Epithelial cell of proximal tubule (primary cell): Measurements from ENCODE around the gene PSMF1. TPM values are rescaled to one million over a fixed set of nuclear protein-coding genes. Genes with fewer than 3 reads are reported as not detected.

Experiments
- DNase-seq: peaks from one replicate; pipeline ENCODE4 v3.0.0-alpha.2; 2011; ENCODE audit warnings: low read depth
- H3K4me3 ChIP-seq: 2 replicates; pipeline ENCODE4 v1.5.1; 2011; ENCODE audit warnings: low read depth, mild to moderate bottlenecking, low read length
- total RNA-seq: library from RNA; depleted of rRNA; stranded (reverse); fragments of >200 nt; gene quantifications from 2 replicates; pipeline ENCODE4 v1.2.3, GENCODE V29; 2015
- TF ChIP-seq, protein P1 (sequence below): conservative IDR thresholded peaks from 2 replicates; pipeline ENCODE4 v1.5.1; 2012; ENCODE audit warnings: low read depth, mild to moderate bottlenecking, low read length

Gene PSMF1, protein sequence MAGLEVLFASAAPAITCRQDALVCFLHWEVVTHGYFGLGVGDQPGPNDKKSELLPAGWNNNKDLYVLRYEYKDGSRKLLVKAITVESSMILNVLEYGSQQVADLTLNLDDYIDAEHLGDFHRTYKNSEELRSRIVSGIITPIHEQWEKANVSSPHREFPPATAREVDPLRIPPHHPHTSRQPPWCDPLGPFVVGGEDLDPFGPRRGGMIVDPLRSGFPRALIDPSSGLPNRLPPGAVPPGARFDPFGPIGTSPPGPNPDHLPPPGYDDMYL
- total RNA-seq: 156 and 171 TPM in 2 replicates

DNA sequence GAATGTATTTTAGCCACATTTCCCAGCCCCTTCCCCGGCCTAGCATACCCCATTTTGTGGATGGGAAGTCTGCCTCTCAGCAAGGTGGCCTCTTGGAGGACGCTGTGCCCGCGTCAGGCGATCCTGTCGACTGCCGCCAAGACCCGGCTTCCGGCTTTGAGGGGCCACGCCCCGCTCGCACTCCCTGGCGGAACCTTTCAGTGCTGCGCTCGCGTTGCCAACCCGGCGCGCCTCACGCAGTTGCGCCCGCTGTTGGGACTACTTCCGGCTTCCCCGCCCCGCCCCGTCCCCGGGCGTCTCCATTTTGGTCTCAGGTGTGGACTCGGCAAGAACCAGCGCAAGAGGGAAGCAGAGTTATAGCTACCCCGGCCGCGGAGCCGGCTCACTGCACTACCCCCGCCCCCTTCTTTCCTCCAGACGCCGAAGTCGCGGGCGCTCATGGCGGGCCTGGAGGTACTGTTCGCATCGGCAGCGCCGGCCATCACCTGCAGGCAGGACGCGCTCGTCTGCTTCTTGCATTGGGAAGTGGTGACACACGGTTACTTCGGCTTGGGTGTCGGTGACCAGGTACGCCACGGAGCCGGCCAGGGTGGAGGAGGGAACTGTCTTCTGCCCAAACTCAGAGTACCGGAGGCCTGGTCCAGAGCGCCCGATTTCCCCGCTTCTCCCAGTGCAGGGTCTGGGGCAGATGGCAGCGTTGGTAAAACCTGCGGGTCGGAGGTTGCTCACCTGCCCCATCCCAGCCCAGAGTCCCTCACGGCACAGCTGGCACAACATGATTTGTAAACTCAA is at the start of gene PSMF1:
Gene PSMF1, plus strand, starts transcription at position 267 of the 792 bp plus-strand sequence. Its CDS starts 172 bp downstream, at position 439.
- DNase-seq: peak; percentile 25
- TF ChIP-seq, protein P1, sequence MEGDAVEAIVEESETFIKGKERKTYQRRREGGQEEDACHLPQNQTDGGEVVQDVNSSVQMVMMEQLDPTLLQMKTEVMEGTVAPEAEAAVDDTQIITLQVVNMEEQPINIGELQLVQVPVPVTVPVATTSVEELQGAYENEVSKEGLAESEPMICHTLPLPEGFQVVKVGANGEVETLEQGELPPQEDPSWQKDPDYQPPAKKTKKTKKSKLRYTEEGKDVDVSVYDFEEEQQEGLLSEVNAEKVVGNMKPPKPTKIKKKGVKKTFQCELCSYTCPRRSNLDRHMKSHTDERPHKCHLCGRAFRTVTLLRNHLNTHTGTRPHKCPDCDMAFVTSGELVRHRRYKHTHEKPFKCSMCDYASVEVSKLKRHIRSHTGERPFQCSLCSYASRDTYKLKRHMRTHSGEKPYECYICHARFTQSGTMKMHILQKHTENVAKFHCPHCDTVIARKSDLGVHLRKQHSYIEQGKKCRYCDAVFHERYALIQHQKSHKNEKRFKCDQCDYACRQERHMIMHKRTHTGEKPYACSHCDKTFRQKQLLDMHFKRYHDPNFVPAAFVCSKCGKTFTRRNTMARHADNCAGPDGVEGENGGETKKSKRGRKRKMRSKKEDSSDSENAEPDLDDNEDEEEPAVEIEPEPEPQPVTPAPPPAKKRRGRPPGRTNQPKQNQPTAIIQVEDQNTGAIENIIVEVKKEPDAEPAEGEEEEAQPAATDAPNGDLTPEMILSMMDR: no peak
- H3K4me3 ChIP-seq: peak within 1 kb of the TSS; percentile 73

DNA sequence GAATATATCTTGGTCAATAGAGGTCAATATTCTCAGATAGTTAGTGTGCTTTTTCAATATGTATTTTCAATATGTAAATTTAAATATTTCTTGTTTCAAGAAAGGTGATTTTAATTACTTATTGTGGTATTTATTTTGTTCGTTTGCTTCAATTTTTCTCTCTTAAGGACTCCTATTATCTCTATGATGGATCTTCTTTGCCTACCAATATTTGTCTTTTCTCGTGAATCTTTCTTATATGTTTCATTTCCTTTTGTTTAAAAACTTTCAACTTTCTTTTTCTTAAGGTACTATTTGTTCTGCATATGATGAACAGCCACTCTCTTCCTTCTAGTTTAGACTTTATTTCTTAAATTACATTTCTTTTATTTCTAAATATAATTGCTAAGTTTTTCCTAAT is 46.1 kb upstream of the PSMF1 start:
- TF ChIP-seq, protein P1: no peak
- no peak for DNase-seq
- no peak overlapping the region for H3K4me3 ChIP-seq

DNA sequence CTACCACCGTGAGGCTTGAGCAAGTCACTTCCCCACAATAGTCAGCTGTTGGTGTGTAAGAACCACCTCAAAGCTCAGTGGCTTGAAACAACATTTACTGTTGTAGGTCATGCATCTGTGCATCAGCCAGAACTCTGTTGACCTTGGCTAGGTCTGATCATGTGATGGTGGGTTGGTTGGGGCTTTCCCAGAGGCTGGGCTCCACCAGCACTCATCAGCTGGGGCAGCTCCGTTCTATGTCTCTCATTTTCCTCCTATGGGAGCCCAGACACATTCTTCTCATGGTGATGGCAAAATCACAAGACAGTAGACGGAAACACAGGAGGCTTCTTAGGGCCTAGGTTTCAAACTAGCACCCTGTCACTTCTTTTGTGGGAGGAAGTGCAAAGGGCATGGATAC is 42.8 kb upstream of the PSMF1 start:
- TF ChIP-seq, protein P1: no peak
- no peak overlapping the region for H3K4me3 ChIP-seq
- peak; percentile 2 for DNase-seq

DNA sequence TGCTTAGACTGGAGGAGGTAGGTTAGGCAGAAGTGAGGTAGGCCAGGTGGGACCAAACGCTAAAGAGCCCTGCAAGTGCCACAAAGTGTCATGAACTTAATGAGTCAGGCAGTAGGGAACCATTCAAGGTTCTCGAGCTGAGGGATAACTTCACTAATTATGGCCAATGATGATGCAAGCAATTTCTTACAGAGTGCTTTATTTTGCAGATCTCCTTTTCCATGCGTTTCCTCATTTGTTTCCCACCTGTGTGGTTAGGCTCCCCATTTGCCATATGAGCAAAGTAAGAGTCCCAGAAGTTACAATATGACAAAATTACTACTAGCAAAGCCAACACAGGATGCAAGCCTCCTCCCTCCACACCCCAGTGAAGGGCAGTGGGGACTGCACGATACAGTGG is 36.5 kb upstream of the PSMF1 start:
- no peak overlapping the region for H3K4me3 ChIP-seq
- DNase-seq: no peak
- TF ChIP-seq, protein P1: no peak

DNA sequence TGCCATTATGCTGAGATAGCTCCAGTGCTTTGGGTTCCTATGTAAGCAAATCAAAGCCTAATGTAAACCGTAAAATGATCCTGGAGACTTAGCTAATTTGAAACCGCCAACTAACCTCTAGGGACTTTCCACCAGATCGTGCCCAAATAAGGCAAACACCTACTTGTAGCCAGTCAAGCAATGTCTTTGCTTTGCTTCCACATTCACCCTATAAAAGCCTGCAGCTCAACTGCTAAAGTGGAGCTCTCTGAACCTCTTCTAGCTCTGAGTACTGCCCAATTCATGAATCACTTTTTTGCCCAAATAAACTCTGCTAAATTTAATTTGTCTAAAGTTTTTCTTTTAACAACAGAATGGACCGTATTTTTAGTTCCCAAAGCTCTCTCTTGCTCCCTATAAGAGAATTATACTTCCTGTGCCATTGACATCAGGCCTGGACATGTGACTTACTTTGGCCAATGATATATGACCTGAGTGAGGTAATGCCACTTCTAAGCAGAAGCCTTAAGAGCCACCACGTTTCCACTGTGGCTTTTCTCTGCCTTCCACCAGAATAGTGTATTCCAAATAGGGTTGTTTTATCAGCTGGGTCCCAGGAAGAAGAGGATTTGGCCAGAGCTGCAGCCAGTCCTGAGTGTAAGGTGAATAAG is 34.8 kb upstream of the PSMF1 start:
- H3K4me3 ChIP-seq: no peak overlapping the region
- TF ChIP-seq, protein P1: no peak
- DNase-seq: no peak

DNA sequence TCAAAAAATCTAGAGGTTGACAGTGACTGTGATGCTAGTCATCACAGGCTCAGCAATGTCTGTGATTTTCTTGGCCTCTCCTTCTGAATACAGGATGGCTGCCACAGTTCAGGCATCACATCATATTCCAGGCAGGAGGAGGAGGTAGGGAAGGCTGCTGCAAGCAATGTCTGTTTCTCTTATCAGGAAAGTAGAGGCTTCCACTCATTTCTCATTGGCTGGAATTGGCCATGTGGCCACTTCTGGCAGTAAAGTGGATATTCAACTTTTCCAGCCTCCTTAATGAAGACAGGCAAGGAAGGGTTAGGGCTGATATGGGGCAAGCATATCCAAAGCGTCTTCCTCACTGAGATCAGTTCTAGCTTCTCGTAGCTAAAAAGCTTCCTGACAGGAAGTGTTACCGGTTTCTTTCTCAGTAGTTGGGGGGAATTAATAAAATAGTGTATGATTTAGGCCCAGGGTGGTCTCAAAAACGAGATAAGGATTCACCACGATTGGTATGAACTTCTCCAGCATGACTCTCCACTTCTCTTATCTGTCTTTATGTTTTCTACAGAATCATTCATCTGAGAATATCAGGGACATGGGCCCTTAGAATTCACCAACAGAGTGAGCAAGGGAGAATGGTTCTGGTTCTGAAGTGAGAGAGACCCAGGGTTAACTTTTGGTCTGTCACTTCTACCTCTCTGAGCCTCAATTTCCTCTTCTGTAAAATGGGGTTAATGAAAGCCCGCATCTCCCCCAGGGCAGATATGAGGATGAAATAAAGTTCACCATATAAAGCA is 32.7 kb upstream of the PSMF1 start:
- DNase-seq: no peak
- TF ChIP-seq, protein P1: no peak

More for the DNA sequence above, 32.7 kb upstream of the PSMF1 start:
- H3K4me3 ChIP-seq: no peak overlapping the region
